Left kidney (tissue), 2 donors: ENCODE data around the gene KRTAP5-5. TPM values are rescaled to one million over a fixed set of nuclear protein-coding genes. Genes with fewer than 3 reads are reported as not detected.
"Not testable (repeated sequence)": the region's sequence is repeated elsewhere in the genome, so short reads cannot be mapped to it uniquely, and the experiment has no call there.

Source experiments
- DNase-seq: peaks from one replicate; pipeline ENCODE4 v3.0.0-alpha.2; 2013
- polyA plus RNA-seq: library from polyadenylated mRNA; unstranded; fragments of 120-200 nt; gene quantifications from one replicate; pipeline ENCODE4 v1.2.1, GENCODE V29; 2013; ENCODE audit not compliant: insufficient read length

KRTAP5-5 gene
- polyA plus RNA-seq, 1 donor, result not detected

GRCh38 chr11:1607156-1607845 is 22.3 kb upstream of the KRTAP5-5 start:
- DNase-seq, result not testable (repeated sequence)

DNA sequence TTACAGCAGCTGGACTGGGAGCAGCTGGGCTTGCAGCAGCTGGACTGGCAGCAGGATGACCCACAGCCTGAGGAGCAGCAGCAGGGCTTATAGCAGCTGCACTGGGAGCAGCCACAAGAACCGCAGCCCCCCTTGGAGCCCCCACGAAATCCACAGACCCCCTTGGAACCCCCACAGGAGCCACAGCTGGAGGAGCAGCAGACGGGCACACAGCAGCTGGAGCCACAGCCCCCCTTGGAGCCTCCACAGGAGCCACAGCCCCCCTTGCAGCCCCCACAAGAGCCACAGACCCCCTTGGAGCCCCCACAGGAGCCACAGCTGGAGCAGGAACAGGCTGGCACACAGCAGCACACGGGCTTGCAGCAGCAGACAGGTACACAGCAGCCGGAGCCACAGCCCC is 21.7 kb upstream of the KRTAP5-5 start:
- not testable (repeated sequence) for DNase-seq

DNA sequence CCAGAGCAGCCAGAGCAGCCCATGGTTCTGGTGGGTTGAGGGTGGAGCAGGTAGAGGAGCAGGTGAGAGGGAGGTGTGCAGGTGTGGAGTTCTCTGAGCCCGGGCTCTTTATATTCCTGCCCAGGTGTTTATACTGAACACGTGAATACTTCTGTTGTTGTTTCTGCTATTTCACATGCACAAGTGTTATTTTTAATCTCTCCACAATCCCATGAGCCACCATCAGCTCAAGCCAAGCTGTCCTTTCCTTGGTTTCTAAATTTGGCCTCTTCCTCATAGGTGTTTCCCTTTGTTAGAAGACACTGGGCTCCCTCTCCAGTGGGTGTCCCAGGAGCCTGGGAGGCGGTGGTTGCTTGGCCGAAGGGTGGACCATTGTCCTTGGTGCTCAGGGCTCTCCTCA is 21.2 kb upstream of the KRTAP5-5 start, which contains the start of gene KRTAP5-3:
KRTAP5-3 (minus strand) TSS at position 101 of the 400 bp plus-strand sequence; CDS start at position 23, 78 bp downstream.
- no peak for DNase-seq

- DNase-seq, result no peak
Observed at GRCh38 chr11:1618231-1618630, 11.3 kb upstream of the KRTAP5-5 start.

GRCh38 chr11:1619449-1619848 is 10.1 kb upstream of the KRTAP5-5 start:
- DNase-seq, result no peak

DNA sequence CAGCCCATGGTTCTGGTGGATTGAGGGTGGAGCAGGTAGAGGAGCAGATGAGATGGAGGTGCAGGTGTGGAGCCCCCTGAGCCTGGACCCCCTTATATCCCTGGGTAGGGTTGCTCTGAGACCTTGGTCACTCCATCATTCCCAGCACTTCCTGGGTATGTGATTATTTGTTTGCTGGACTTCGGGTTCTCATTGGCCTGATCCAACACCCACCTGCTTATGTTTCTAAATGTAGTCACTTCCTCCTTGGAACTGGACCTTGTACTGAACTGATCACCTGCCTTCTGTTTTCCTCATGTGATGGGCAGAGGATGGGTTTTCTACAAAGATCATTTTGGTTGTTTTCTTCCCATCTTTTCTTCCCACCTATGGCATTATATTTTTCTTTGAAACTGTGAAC is 7.5 kb upstream of the KRTAP5-5 start, which contains the start of gene KRTAP5-4:
KRTAP5-4 (minus strand) TSS at position 53 of the 400 bp plus-strand sequence; CDS start at position 8, 45 bp downstream.
- DNase-seq, result no peak

GRCh38 chr11:1623716-1624115 is 5.9 kb upstream of the KRTAP5-5 start:
- DNase-seq, result no peak

GRCh38 chr11:1624621-1625020 is 5.0 kb upstream of the KRTAP5-5 start:
- DNase-seq, result no peak

- DNase-seq, result no peak
Observed at GRCh38 chr11:1625541-1625940, 4.0 kb upstream of the KRTAP5-5 start.

DNA sequence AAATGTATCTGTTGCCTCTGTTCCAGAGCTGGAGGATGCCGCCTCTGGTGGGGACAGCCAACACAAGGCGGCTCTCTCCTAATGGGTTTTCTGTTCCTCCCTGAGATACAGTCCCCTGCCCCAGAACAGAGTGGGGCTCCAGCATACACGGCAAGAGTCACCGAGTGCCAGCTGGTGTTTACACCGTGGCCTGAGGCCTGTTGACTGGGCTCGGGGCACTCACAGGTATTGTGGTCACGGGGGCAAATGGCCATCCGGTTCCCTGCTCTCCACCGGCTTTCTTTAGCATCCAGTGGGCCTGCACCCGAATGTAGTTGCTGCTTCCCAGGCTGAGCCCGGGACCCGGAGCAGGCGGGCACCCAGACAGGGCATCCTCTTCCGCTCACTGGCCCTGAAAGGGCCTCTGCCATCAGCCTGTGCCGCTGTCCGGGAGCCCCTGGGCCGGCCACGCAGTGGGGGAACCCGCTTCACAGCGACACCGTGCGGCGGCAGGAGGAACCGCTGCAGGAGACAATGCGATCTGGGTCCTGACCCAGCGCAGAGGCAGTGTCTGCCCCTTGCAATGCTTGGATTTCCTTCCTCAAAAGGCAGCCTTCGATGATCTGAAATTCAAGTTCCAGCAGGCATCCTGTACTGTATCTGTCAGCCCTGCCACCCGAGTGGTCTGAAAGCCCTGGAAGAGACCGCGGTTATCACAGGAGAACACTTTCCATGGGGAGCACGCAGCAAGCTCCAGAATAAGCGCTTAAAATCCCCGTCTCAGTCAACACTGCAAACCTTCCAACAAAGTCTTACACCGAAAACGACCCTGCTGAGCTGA is 859 bp upstream of the KRTAP5-5 start:
- DNase-seq, result no peak

DNA sequence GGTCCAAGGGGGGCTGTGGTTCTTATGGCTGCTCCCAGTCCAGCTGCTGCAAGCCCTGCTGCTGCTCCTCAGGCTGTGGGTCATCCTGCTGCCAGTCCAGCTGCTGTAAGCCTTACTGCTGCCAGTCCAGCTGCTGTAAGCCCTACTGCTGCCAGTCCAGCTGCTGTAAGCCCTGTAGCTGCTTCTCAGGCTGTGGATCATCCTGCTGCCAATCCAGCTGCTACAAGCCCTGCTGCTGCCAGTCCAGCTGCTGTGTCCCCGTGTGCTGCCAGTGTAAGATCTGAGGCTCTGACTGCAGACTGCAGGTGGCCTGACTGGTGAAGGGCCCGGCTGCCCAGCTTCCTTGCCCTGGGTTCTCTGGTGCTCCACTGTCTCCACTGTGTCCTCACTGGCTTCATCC is 696 bp downstream of the KRTAP5-5 start:
- no peak for DNase-seq

- DNase-seq, result no peak
Observed at GRCh38 chr11:1631066-1631568, 1.5 kb downstream of the KRTAP5-5 start.

DNA sequence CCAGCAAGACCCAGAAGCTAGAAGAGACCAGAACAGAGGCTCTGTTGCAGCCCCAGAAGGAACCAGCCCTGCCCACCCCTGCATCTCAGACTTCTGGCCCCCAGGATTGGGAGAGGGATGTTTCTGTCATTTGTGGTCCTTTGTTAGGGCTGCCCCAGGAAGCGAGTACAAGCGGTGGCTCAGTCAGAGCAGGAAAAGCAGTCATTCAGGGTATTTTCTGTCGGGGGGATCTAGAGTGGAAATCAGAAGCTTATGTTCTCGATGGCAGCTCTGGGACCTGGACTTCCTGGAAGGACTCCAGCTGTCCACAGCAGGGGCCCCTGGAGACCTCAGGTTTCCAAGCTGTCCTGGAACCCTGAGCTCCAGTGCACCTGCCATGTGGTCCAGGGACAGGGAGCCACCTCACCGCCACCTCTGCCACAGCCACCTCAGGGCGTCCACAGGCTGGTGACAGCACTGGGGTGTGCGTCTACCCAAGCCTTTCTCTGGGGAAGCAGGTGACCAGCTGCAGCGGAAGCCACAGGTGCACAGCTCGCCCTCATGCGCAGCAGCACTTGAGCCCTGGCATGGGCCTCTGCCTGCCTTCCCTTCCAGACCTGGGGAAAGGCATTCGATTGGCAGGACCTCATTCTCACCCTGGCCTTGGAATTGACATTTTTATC is 2.6 kb downstream of the KRTAP5-5 start:
- DNase-seq, result no peak

DNA sequence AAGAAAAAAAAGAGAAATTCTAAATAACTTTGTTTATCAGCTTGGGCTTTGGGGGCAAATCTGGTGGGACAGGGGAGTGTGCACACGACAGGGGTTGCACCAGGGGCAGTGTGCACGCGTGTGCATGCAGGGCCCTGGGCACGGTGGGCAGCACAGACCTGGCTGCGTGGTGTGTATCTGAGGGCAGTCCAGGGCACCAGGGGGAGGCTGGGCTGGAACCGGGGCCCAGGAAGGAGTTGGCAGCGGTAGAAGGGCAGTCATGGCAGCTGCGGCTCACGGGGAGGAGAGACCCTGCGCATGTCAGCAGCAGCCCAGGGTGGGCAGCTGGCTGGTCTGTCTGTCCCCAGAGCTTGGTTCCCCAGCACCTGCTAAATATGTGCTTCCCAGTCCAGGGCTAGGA is 4.3 kb downstream of the KRTAP5-5 start:
- no peak for DNase-seq

DNA sequence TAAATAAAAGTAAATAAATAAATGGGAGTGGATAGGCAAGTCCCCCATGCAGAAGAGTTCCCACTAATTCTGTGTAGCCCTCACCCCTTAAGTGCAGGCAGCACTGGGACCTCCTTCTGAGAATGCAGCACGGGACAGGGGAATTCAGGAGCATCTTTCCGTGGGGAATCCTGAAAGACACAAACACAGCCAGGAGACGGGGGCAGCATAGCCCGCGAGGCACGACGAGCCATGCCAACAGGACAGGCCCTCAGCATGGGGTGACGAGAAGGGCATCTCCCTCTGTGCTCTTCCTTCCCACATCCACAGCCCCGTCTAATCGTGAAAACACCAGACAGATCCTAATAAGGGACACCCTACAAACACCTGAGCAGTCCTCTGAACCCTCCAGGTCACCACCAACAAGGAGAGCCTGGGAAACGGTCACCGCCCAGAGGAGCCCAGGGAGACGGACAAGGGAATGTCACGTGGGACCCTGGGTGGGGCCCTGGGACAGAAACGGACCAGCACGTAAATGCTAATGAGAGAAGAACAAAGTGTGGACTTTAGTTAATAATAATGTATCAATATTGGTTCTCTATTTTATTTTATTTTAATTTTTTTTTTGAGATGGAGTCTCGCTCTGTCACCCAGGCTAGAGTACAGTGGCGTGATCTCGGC is 6.8 kb downstream of the KRTAP5-5 start:
- no peak for DNase-seq

DNA sequence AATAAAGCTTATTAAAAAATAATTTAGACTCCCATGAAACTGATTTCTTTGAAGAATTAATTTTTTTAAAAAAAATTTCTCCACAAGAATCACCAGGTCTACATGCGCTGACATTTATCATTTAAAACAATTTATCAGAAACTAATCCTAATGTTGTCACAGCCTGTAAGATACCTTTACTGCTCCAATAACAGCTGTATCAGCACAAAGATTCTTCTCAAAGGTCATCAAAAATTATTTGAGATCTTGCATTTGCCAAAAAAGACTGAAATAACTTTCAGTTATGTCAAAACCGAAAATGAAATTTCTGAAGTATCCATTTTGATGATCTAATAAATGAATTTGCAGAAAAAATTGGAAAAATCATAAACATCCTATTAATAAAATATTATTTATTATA is 8.1 kb downstream of the KRTAP5-5 start:
- no peak for DNase-seq

DNA sequence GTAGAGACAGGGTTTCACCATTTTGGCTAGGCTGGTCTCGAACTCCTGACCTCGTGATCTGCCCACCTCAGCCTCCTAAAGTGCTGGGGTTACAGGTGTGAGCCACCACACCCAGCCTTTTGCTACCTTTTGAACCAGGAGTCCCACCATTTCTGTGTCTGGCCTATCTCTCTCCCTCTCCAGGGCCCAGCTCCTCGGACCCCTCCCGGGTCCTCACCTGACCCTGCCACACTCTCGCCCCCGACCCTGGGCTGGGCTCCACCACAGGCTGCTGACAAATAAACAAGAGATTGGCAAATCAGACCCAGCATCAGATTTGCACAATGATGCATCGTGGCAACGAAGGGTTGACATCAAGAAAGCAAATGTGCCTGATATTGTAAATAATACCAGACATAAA is 8.8 kb downstream of the KRTAP5-5 start:
- no peak for DNase-seq

GRCh38 chr11:1639102-1639620 is 9.6 kb downstream of the KRTAP5-5 start:
- no peak for DNase-seq

GRCh38 chr11:1639666-1640065 is 10.1 kb downstream of the KRTAP5-5 start:
- no peak for DNase-seq

DNA sequence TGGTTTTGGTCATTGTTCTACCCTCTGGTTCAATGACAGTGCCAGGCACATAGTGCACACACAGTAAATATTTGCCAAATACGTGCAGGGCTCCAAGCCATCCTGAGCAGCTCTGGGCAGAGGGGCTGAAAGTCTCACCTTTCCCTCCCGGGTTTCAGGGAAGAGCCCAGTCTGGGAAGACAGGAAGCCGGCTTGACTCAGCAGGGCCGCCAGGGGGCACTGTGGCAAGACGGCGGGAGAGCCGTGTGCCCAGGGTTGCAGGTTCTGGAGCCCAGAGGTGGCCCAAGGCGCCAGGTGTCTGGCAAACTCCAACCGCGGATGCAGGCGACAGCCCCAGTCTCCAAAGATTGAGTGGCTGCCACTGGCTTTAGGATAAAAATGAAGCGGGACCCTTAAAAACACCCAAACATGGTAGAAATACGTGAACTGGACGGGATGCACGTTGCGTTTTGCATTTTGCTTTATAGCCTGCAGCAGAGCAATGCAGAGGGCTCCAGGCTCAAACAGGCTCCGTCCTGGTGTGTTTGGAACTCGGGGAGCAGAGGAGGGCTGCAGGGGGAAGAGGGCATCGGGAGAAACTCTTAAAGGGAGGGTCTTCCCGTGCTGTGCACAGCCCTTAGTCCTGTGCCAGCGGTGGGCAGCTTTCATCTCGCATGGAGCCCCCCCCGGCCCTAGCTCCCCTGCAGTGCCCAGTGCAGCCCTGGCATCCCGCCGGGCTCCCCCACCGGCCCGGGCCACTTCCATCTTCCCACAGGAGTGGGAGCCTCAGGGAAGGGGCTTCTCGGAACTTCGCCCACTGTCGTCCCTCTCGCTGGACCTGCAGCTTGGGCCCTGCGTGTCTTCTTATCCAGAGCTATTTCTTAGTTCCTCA is 10.7 kb downstream of the KRTAP5-5 start:
- no peak for DNase-seq

DNA sequence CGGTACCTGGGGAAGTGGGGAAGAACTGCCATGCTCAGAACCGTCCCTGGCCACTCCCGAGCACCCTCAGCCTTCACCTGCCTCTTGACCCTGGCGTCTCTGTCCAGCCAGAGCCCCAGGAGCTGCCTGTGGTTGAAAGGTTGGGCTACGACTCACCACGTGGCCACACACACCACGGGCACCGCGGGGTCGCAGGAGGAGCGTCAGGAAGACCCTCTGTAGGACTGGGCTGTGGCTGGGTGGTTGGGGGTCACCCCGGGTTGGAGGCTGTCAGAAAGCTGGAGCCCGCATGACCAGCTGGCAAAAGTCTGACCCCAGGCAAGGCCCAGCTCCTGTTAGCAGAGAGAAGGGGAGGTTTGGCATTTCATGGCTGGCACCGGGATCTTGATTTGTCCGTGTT is 11.5 kb downstream of the KRTAP5-5 start:
- DNase-seq, result no peak
